ENCODE measurements around the gene RBM17.
"Not testable (repeated sequence)": the region's sequence is repeated elsewhere in the genome, so short reads cannot be mapped to it uniquely, and the experiment has no call there.

The RBM17 gene

DNA sequence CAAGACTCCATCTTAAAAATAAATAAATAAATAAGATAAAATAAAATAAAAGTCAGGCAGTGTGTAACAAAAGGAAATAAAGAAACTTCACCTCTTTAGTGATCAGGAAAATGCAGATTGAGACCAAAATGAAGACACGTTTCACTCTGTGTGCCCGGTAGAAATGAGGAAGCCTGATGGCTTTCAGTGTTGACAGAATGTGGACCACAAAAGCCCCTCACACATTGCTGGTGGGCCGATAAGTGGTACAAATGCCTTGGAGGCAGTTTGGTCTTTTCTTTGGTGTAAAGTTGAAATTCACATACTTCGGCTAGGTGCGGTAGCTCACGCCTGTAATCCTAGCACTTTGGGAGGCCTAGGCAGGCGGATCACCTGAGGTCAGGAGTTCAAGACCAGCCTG is 69.4 kb downstream of the RBM17 start:
- no peak for FAIRE-seq
- no peak for DNase-seq (ENCODE audit: insufficient read length, low spot score)
- TF ChIP-seq SPI1 (IDR thresholded peaks at IDR 0.05; ENCODE audit: low read depth, low read length) (peak; percentile 49; the same call in 1 of the 2 replicates), TAF1 (IDR thresholded peaks at IDR 0.05; ENCODE audit: low read depth, low read length) (no peak)

DNA sequence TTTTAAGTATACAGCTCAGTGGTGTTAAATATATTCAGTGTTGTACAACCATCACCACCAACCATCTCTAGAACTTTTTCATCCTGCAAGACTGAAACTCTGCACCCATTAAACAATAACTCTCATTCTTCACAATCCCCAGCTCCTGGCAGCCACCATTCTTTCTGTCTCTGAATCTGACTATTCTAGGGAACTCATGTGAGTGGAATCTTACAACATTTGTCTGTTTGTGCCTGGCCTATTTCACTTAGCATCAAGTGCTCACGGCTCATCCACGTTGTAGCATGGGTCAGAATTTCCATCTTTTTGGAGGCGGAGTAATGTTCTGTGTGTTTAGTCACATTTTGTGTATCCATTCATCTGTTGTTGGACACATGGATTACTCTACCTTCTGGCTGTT is 73.1 kb downstream of the RBM17 start:
- FAIRE-seq (no peak), DNase-seq (ENCODE audit: insufficient read length, low spot score) (no peak)
- TF ChIP-seq TAF1 (IDR thresholded peaks at IDR 0.05; ENCODE audit: low read depth, low read length) (no peak), POU2F2 (IDR thresholded peaks at IDR 0.05; ENCODE audit: low read depth, low read length) (no peak), SPI1 (IDR thresholded peaks at IDR 0.05; ENCODE audit: low read depth, low read length) (no peak), PAX5 (IDR thresholded peaks at IDR 0.05; ENCODE audit: insufficient read depth, low read length, severe bottlenecking) (no peak), POLR2AphosphoS5 (IDR thresholded peaks at IDR 0.05; ENCODE audit: low read depth, low read length) (no peak), POLR2A (IDR thresholded peaks at IDR 0.05; ENCODE audit: low read depth, low read length) (no peak)

DNA sequence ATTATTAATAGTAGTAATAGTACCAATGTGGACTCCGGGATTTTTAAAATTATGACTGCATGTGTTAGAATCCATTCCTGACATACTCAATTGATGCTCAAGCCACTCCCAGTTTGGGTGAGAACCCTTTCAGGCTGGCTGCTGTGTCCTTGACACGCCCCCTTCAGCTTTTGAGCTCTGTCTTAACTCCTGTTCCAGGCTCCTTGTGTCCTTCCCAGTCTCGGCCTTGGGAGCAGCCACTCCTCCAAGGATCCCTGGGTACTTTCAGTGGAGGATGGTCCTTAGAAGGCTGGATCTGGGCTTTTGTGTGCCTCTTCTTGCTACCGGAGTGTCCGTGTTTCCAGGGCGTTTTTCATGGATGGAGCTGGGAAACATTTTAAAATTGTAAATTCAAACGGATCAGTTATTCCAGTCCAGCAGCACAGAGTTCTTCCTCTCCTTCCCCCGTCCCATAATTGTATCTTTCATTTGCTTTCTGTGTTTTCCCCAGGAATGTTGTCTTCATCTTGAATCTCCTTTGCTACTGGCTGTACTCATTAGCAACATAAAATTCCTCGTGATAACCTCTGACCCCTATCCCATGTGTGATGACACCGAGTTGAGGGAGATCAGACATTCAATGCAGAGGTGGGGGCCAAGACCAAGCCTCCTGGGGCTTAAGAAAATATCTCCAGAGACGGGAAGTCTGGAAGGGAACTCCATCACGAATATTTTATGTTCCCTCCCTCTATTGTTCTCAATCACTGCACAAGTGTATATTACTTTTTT is 73.9 kb downstream of the RBM17 start:
- TF ChIP-seq TAF1 (IDR thresholded peaks at IDR 0.05; ENCODE audit: low read depth, low read length) (no peak), POLR2A (IDR thresholded peaks at IDR 0.05; ENCODE audit: low read depth, low read length) (no peak)
- no peak for FAIRE-seq
- DNase-seq (ENCODE audit: insufficient read length, low spot score) = no peak

DNA sequence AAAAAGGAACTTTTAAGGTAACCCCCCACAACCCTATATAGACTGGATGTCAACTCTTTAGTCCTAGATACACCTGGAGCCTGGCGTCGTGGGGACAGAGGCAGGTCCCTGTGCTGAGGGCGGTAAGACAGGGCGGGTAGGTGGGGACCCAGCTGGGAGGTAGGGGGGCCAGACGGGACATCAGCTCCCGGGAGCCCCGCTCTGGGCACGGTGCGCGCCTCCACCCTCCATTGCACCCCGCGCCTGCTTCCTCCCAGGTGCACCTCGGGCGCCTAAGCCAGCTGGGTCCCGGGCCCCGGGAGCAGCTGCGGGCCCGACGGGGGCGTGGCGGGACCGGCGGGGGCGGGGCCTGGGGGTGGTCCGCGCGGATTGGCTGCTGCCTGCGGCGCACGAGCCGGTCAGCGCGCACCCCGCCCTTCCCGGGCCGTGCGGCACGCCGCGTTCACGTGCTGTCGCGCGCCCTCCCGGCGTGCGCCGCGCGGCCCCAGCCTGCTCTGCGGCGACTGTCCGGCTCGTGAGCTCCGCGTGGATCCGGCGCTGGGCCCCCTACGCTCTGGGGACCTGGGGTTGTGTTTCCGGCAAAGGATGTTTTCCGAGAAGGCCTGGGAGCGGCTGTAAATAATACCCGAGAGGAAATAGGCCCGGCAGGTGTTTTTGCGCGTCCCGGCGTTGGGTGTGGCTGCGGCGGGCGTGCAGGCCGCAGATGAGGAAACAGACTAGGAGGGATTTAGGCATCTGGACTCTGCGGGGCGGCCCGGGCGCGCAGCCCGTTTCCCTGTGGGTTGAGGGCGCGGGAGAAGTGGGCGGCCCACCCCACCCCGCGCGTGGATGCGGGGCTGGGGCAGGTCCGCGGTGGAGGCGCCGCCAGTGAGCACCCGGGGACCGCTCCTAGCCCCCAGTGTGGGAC is 74.8 kb downstream of the RBM17 start:
- DNase-seq (ENCODE audit: insufficient read length, low spot score) (peak; percentile 95), FAIRE-seq (peak; percentile 99)
- TF ChIP-seq POU2F2 (IDR thresholded peaks at IDR 0.05; ENCODE audit: low read depth, low read length) (no peak), POLR2A (IDR thresholded peaks at IDR 0.05; ENCODE audit: low read depth, low read length) (peak; percentile 65; the same call in 1 of the 2 replicates), POLR2AphosphoS5 (IDR thresholded peaks at IDR 0.05; ENCODE audit: low read depth, low read length) (peak; percentile 68; the same call in 1 of the 2 replicates), PAX5 (IDR thresholded peaks at IDR 0.05; ENCODE audit: insufficient read depth, low read length, severe bottlenecking) (no peak), TAF1 (IDR thresholded peaks at IDR 0.05; ENCODE audit: low read depth, low read length) (peak; percentile 70; the same call in 1 of the 2 replicates), SPI1 (IDR thresholded peaks at IDR 0.05; ENCODE audit: low read depth, low read length) (no peak)

DNA sequence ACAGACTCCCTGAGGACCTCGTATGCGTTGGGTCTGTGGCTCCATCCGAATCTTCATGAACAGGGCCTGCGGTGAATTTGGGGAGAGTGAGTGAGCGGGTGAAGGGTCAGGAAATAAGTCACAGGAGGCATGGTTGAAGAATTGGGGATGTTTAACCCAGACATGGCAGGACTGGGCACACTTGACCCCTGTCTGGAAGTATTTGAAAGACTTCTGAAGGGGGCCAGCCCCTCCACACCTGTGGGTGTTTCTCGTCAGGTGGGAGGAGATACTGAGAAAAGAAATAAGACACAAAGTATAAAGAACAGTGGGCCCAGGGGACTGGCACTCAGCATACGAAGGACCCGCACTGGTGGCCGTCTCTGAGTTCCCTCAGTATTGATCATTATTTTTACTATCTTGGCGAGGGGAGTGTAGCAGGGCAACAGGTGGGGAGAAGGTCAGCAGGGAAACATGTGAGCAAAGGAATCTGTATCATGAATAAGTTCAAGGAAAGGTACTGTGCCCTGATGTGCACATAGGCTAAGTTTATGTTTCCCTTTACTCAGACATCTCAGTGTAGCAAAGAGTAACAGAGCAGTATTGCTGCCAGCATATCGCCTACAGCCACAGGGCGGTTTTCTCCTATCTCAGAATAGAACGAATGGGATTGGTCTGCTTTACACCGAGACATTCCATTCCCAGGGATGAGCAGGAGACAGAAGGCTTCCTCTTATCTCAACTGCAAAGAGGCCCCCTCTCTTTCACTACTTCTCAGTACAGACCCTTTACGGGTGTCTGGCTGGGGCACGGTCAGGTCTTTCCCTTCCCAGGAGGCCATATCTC is 75.6 kb downstream of the RBM17 start:
- TF ChIP-seq POLR2AphosphoS5 (IDR thresholded peaks at IDR 0.05; ENCODE audit: low read depth, low read length) (0 out of 2 replicates have a peak, but pooled peaks have one; percentile 9), PAX5 (IDR thresholded peaks at IDR 0.05; ENCODE audit: insufficient read depth, low read length, severe bottlenecking) (no peak)
- DNase-seq (ENCODE audit: insufficient read length, low spot score) (no peak), FAIRE-seq (peak; percentile 57)

DNA sequence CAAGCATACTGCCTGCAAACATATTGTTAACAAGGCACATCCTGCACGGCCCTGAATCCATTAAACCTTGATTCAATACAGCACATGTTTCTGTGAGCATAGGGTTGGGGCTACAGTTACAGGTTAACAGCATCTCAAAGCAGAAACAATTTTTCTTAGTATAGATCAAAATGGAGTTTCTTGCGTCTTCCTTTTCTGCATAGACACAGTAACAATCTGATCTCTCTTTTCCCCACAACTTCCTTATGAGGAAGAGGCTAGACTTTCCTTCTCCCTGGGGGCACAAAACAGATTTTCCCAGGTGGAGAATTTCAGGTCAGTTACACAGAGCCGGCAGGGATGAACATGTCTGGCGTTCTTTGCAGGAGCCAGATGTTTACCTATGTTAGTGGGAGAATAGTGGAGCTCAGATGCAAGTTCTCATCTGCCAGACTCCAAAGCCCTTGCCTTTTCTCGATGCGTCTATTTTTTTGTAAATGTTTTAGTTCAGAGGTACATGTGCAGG is 76.4 kb downstream of the RBM17 start:
- FAIRE-seq = no peak
- TF ChIP-seq POLR2AphosphoS5 (IDR thresholded peaks at IDR 0.05; ENCODE audit: low read depth, low read length) = 0 out of 2 replicates have a peak, but pooled peaks have one; percentile 10
- no peak for TF ChIP-seq PAX5 (IDR thresholded peaks at IDR 0.05; ENCODE audit: insufficient read depth, low read length, severe bottlenecking)
- TF ChIP-seq POLR2A (IDR thresholded peaks at IDR 0.05; ENCODE audit: low read depth, low read length) = 0 out of 2 replicates have a peak, but pooled peaks have one; percentile 23
- TF ChIP-seq POU2F2 (IDR thresholded peaks at IDR 0.05; ENCODE audit: low read depth, low read length) = no peak
- no peak for TF ChIP-seq SPI1 (IDR thresholded peaks at IDR 0.05; ENCODE audit: low read depth, low read length)
- no peak for TF ChIP-seq TAF1 (IDR thresholded peaks at IDR 0.05; ENCODE audit: low read depth, low read length)
- DNase-seq (ENCODE audit: insufficient read length, low spot score) = no peak

DNA sequence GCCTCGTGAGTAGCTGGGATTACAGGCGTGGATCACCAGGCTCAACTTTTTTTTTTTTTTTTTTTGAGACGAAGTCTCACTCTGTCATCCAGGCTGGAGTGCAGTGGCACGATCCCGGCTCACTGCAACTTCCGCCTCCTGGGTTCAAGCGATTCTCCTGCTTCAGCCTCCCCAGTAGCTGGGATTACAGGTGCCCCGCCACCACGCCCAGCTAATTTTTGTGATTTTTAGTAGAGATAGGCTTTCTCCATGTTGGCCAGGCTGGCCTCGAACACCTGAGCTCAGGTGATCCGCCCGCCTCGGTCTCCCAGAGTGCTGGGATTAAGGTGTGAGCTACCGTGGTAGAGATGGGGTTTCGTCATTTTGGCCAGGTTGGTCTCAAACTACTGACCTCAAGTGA is 77.1 kb downstream of the RBM17 start:
- DNase-seq (ENCODE audit: insufficient read length, low spot score); FAIRE-seq: not testable (repeated sequence)

Data from GM12891 (cell line).